ENCODE data around the gene UGCG.
"Not testable (repeated sequence)": the region's sequence is repeated elsewhere in the genome, so short reads cannot be mapped to it uniquely, and the experiment has no call there.

UGCG gene

GRCh38 chr9:111902391-111903139 is 6.0 kb downstream of the UGCG start:
- Histone ChIP-seq H3K9ac (no peak overlapping the region), H3K27ac (no peak overlapping the region)

GRCh38 chr9:111903535-111903934 is 6.9 kb downstream of the UGCG start:
- not testable (repeated sequence) for H3K4me3 ChIP-seq (ENCODE audit: low read depth, low read length); H3K27me3 ChIP-seq (ENCODE audit: control insufficient read depth, insufficient read depth, low read length); H3K36me3 ChIP-seq (ENCODE audit: control insufficient read depth, insufficient read depth, low read length); H3K27ac ChIP-seq; H3K9me3 ChIP-seq (ENCODE audit: control insufficient read depth, low read length); H3K4me1 ChIP-seq; H2AFZ ChIP-seq; H3K4me2 ChIP-seq (ENCODE audit: low read length); H3K9ac ChIP-seq
- peaks cover 28% of the 10 kb centered on the region for H3K79me2 ChIP-seq

More at GRCh38 chr9:111902391-111903139, 6.0 kb downstream of the UGCG start:
- Histone ChIP-seq H2AFZ (no peak overlapping the region), H3K9me3 (ENCODE audit: control insufficient read depth, low read length) (no peaks in the 10 kb centered on the region), H3K4me3 (ENCODE audit: low read depth, low read length) (no peak overlapping the region), H3K4me2 (ENCODE audit: low read length) (no peak overlapping the region), H3K4me1 (peaks cover 3% of the 10 kb centered on the region), H3K79me2 (peaks cover 30% of the 10 kb centered on the region), H3K27me3 (ENCODE audit: control insufficient read depth, insufficient read depth, low read length) (no peaks in the 10 kb centered on the region), H3K36me3 (ENCODE audit: control insufficient read depth, insufficient read depth, low read length) (no peaks in the 10 kb centered on the region)
- TF ChIP-seq CTCF (IDR thresholded peaks at IDR 0.05), result no peak

GRCh38 chr9:111904026-111904425 is 7.4 kb downstream of the UGCG start:
- no peaks in the 10 kb centered on the region for H3K9me3 ChIP-seq (ENCODE audit: control insufficient read depth, low read length)
- H3K27ac ChIP-seq, result no peak overlapping the region
- H3K79me2 ChIP-seq, result peaks cover 28% of the 10 kb centered on the region
- no peaks in the 10 kb centered on the region for H3K36me3 ChIP-seq (ENCODE audit: control insufficient read depth, insufficient read depth, low read length)
- H3K27me3 ChIP-seq (ENCODE audit: control insufficient read depth, insufficient read depth, low read length), result no peaks in the 10 kb centered on the region
- H3K4me3 ChIP-seq (ENCODE audit: low read depth, low read length), result no peak overlapping the region
- no peak overlapping the region for H2AFZ ChIP-seq
- H3K4me2 ChIP-seq (ENCODE audit: low read length), result no peak overlapping the region
- no peak overlapping the region for H3K9ac ChIP-seq
- no peaks in the 10 kb centered on the region for H3K4me1 ChIP-seq
- no peak for TF ChIP-seq CTCF (IDR thresholded peaks at IDR 0.05)

DNA sequence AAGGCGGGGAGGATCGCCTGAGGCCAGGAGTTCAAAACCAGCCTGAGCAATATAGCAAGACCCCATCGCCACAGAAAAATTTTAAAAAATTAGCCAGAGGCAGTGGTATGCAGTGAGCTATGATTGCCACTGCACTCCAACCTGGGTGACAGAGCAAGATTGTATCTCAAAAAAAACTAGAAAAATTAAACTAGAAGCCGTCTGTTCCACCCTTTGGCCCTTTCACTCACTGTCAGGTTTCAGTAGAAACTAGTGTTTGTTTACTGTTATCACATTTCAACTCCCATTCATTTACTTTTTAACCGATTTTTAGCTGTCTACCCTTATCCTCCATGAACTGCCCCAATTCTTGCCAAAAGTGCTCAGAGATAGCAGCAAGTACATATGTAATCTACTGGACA is 8.3 kb downstream of the UGCG start:
- H2AFZ ChIP-seq, result no peak overlapping the region
- no peaks in the 10 kb centered on the region for H3K36me3 ChIP-seq (ENCODE audit: control insufficient read depth, insufficient read depth, low read length)
- H3K9ac ChIP-seq, result no peak overlapping the region
- no peak overlapping the region for H3K4me3 ChIP-seq (ENCODE audit: low read depth, low read length)
- no peaks in the 10 kb centered on the region for H3K9me3 ChIP-seq (ENCODE audit: control insufficient read depth, low read length)
- no peak overlapping the region for H3K4me2 ChIP-seq (ENCODE audit: low read length)
- no peak for TF ChIP-seq CTCF (IDR thresholded peaks at IDR 0.05)
- peaks cover 28% of the 10 kb centered on the region for H3K79me2 ChIP-seq
- no peaks in the 10 kb centered on the region for H3K27me3 ChIP-seq (ENCODE audit: control insufficient read depth, insufficient read depth, low read length)
- no peaks in the 10 kb centered on the region for H3K4me1 ChIP-seq
- H3K27ac ChIP-seq, result no peak overlapping the region

DNA sequence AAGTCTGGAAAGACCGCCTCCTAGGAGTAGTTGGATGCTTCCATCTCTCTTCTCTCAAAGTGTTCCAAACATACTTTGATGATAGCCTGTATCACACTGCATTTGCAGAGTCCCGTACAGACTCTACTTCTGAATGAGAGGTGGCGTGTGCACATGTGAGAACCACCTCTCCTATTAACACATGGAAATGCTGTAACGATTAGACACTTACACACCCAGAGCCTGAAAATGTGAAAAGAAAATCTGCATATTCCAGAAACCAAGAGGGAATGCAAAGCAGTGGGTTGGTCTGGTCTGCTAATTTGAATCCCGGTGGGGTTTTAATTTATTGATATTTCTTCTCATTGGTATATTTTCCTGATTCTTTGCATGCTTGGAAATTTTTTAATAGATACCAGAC is 10.5 kb downstream of the UGCG start:
- H3K27me3 ChIP-seq (ENCODE audit: control insufficient read depth, insufficient read depth, low read length), result no peaks in the 10 kb centered on the region
- no peak overlapping the region for H2AFZ ChIP-seq
- H3K27ac ChIP-seq, result no peak overlapping the region
- TF ChIP-seq CTCF (IDR thresholded peaks at IDR 0.05), result no peak
- no peaks in the 10 kb centered on the region for H3K36me3 ChIP-seq (ENCODE audit: control insufficient read depth, insufficient read depth, low read length)
- H3K9me3 ChIP-seq (ENCODE audit: control insufficient read depth, low read length), result no peaks in the 10 kb centered on the region
- H3K9ac ChIP-seq, result no peak overlapping the region
- H3K79me2 ChIP-seq, result peaks cover 22% of the 10 kb centered on the region
- H3K4me2 ChIP-seq (ENCODE audit: low read length), result no peak overlapping the region
- H3K4me3 ChIP-seq (ENCODE audit: low read depth, low read length), result no peak overlapping the region
- no peaks in the 10 kb centered on the region for H3K4me1 ChIP-seq

Data from parathyroid adenoma (tissue), 2 donors.